Transverse colon (tissue), 4 donors: ENCODE results near the gene SPG7.

Experiments
- POLR2A ChIP-seq: fragments of 450-650 bp; IDR thresholded peaks from one replicate; pipeline ENCODE4 v1.6.1; 2016; ENCODE audit warnings: antibody characterized with exemption, mild to moderate bottlenecking, moderate library complexity
- POLR2AphosphoS5 ChIP-seq, 3 donors: sonication (generic); formaldehyde crosslinking; IDR thresholded peaks; one replicate each; pipeline ENCODE4 v1.6.1; 2016; ENCODE audit warnings: antibody characterized with exemption in 3 of 3
- TF ChIP-seq, protein P1 (sequence below), 5 experiments: fragments of 200-600 bp in 3 of 5; fragments of 450-650 bp in 2 of 5; sonication (generic) in 3 of 5; IDR thresholded peaks; 1 replicate in 2 of 5; 2 replicates in 3 of 5; pipeline ENCODE4 v1.5.1; 2016 to 2017; ENCODE audit warnings: antibody characterized with exemption in 5 of 5, inconsistent platforms in 3 of 5, mild to moderate bottlenecking in 2 of 5, moderate library complexity in 1 of 5

DNA sequence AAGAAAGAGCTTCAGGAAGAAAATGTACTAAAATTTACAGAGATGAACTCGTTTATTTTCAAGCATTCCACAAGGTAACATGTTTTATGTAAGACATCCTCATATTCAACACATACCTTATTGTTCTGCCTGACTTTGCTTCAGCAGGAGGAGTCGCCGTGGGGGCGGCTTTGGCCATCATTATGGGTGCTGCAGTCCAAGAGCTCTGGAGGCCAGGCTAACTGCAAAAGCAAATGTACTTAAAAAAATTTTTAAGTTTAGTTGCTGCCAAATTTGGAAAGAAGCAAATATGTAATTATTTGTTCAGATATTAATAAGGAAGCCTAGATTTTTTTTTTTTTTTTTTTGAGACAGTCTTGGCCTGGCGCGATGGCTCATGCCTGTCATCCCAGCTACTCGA, 4.1 kb upstream of the SPG7 start:
- TF ChIP-seq POLR2AphosphoS5 (IDR thresholded peaks at IDR 0.05) (no peak), POLR2A (no peak)
- TF ChIP-seq, protein P1, sequence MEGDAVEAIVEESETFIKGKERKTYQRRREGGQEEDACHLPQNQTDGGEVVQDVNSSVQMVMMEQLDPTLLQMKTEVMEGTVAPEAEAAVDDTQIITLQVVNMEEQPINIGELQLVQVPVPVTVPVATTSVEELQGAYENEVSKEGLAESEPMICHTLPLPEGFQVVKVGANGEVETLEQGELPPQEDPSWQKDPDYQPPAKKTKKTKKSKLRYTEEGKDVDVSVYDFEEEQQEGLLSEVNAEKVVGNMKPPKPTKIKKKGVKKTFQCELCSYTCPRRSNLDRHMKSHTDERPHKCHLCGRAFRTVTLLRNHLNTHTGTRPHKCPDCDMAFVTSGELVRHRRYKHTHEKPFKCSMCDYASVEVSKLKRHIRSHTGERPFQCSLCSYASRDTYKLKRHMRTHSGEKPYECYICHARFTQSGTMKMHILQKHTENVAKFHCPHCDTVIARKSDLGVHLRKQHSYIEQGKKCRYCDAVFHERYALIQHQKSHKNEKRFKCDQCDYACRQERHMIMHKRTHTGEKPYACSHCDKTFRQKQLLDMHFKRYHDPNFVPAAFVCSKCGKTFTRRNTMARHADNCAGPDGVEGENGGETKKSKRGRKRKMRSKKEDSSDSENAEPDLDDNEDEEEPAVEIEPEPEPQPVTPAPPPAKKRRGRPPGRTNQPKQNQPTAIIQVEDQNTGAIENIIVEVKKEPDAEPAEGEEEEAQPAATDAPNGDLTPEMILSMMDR (IDR thresholded peaks at IDR 0.05) = no peak
